AG09309 (cell line): ENCODE results near the gene DUSP16.

ENCODE experiments used
- DNase-seq: peaks from one replicate; pipeline ENCODE4 v3.0.0-alpha.2; 2010; ENCODE audit warnings: low read depth
- H3K4me3 ChIP-seq: 2 replicates; pipeline ENCODE4 v1.5.1; 2011; ENCODE audit warnings: mild to moderate bottlenecking, low read depth, low read length, moderate library complexity; ENCODE audit not compliant: control insufficient read depth
- TF ChIP-seq, protein P1 (sequence below): IDR thresholded peaks from 2 replicates; pipeline ENCODE4 v1.5.1; 2011; ENCODE audit warnings: mild to moderate bottlenecking, low read depth, low read length, inconsistent platforms; ENCODE audit not compliant: insufficient read depth, control insufficient read depth; ENCODE audit errors: missing control alignments

DUSP16 gene

GRCh38 chr12:12533238-12533829 lies 29.3 kb downstream of the DUSP16 start:
- TF ChIP-seq, protein P1, sequence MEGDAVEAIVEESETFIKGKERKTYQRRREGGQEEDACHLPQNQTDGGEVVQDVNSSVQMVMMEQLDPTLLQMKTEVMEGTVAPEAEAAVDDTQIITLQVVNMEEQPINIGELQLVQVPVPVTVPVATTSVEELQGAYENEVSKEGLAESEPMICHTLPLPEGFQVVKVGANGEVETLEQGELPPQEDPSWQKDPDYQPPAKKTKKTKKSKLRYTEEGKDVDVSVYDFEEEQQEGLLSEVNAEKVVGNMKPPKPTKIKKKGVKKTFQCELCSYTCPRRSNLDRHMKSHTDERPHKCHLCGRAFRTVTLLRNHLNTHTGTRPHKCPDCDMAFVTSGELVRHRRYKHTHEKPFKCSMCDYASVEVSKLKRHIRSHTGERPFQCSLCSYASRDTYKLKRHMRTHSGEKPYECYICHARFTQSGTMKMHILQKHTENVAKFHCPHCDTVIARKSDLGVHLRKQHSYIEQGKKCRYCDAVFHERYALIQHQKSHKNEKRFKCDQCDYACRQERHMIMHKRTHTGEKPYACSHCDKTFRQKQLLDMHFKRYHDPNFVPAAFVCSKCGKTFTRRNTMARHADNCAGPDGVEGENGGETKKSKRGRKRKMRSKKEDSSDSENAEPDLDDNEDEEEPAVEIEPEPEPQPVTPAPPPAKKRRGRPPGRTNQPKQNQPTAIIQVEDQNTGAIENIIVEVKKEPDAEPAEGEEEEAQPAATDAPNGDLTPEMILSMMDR: no peak
- H3K4me3 ChIP-seq: no peak overlapping the region
- DNase-seq: no peak

- TF ChIP-seq, protein P1: no peak
- no peak for DNase-seq
- H3K4me3 ChIP-seq: no peak overlapping the region
These were observed 31.5 kb downstream of the DUSP16 start for GRCh38 chr12:12531194-12531593.

GRCh38 chr12:12529783-12530421 lies 32.8 kb downstream of the DUSP16 start:
- TF ChIP-seq, protein P1: no peak
- no peak overlapping the region for H3K4me3 ChIP-seq
- DNase-seq: no peak

- no peak overlapping the region for H3K4me3 ChIP-seq
- TF ChIP-seq, protein P1: no peak
- DNase-seq: no peak
These were observed 34.0 kb downstream of the DUSP16 start for GRCh38 chr12:12528361-12529270.

DNA sequence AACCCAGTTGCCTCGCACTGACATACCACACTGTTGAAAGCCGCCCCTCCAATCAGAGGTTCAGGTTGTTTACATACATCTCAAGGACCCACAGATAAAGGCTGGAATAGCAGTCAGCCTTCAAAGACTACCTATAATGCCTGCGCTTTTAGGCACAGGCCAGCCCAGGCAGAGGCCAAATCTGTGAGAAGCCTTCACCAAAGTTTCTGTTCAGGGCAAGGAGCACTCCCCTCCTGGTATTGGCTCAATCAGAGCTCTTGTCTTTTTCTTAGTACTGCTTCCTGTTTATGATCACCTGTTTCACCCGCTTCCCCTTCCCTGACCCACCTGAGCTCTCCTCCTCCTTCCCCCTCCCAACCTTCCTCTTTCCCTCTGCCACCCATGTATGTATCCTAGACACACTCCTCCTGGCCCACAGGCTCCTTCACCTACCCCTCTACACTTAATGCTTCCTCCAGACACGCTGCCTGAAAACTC lies 34.8 kb downstream of the DUSP16 start:
- no peak overlapping the region for H3K4me3 ChIP-seq
- no peak for DNase-seq
- TF ChIP-seq, protein P1: no peak

- no peak for DNase-seq
- TF ChIP-seq, protein P1: no peak
These were observed 38.5 kb downstream of the DUSP16 start for GRCh38 chr12:12524128-12524527.

More at GRCh38 chr12:12524128-12524527, 38.5 kb downstream of the DUSP16 start:
- no peak overlapping the region for H3K4me3 ChIP-seq
